NCI-H128 (cell line): ENCODE data around the gene CTSD.
"Not testable (repeated sequence)": the region's sequence is repeated elsewhere in the genome, so short reads cannot be mapped to it uniquely, and the experiment has no call there.

ENCODE experiments used
- DNase-seq: peaks from one replicate; lab custom pipeline; 2025; ENCODE audit not compliant: unreplicated experiment; lab: John Stamatoyannopoulos, UW

CTSD gene

GRCh38 chr11:1770528-1770927 is 6.8 kb upstream of the CTSD start:
- DNase-seq = no peak

DNA sequence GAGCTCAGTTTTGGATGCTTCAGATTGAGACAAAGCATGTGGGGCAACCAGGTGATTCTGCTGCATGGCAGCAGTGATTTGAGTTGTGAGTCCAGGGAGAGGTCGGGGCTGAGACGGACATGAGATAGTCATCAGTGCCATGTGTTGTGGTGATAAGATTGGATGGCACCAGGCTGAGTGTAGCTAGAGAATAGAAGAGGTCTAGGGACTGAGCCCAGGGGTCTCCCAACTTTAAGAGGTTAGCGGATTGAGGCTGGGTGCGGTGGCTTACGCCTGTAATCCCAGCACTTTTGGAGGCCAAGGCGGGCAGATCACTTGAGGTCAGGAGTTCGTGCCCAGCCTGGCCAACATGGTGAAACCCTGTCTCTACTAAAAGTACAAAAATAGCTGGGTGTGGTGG is 6.3 kb upstream of the CTSD start:
- no peak for DNase-seq

- not testable (repeated sequence) for DNase-seq
Measured at GRCh38 chr11:1769304-1769936, 5.7 kb upstream of the CTSD start.

DNA sequence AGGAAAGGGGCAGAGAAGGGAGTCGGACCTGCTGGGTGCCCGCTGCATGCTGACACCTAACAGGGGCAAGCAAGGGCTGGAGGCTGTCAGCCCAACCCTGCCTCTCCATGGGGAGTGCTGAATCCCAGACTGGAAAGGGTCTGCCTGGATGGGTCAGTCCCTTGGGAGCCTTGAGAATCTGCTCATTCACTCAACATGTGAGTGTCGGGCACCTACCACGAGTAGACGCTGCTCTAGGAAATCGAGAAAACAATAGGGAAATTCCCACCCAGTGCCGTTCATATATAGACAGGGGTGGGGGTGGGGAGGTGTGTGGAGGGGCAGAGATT is 4.4 kb upstream of the CTSD start:
- DNase-seq = no peak

DNA sequence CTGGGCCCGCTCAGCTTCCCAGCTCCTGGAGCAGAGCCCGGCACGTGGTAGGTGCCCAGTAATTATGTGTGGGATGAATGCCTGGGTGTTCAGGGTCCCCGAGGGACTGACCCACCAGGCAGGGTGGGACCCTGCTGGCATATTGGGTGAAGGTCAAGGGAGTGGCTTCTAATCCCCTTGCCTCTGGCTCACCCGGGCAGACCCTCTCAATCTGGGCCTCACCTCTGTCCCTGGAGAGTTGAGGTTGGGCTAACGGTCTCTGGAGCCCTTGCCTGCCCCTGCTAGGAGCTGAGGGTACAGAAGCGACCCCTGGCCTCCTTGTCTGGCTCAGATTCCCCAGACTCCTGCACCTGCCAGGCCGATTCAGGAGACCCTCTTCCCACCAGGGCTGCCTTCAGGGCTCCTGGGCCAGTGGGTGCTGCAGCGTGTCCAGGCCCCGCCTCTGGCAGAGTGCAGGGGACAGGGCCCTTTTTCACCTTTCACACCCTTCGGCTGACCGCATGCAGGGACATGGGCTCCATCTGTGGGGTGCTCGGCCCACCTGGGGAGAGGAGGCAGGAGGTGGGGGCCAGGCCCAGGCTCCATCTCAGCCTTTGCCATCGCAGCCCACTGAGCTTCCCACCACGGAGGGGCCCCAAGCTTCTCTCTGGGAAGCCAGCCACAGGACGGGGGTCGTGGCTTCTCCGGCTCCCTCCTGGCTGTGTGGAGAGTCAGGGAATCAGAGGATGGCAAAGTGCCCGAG is 3.8 kb upstream of the CTSD start:
- DNase-seq = no peak

GRCh38 chr11:1766719-1767398 is 3.1 kb upstream of the CTSD start:
- no peak for DNase-seq

DNA sequence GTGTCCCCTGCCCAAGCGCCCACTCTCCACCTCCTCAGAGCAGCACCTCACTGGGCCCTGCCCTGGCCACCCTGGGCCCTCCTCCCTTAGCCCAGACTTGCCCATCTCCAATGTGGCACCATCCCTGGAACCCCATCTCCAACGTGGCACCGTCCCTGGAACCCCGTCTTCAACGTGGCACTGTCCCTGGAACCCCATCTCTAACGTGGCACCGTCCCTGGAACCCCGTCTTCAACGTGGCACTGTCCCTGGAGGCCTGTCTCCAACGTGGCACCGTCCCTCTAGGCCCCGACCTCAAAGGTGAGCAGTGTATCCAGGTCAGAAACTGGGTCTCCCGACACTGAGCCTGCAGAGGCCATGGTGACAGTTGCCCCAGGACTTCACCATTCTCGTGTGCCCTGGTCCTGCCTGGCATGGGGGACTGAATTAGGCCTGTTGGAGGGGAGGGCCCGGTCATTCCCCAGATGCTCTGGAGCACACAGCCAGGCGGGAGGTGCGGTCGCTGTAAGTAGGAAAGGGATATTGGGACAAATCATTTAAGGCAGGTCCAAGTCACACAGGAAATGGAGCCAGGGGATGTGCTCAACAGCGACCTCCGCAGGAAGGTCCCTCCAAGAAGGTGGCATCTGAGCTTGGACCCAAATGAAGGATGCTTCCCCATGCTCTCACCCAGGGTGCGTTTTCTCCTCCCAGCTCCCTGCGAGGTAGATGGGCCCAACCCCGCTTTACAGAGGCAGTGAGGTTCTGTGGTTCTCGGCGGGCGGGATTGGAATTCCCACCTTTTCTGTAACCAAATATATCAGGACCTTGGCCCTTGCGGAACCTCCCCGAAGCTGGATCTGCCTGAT is 2.4 kb upstream of the CTSD start:
- DNase-seq = no peak

DNA sequence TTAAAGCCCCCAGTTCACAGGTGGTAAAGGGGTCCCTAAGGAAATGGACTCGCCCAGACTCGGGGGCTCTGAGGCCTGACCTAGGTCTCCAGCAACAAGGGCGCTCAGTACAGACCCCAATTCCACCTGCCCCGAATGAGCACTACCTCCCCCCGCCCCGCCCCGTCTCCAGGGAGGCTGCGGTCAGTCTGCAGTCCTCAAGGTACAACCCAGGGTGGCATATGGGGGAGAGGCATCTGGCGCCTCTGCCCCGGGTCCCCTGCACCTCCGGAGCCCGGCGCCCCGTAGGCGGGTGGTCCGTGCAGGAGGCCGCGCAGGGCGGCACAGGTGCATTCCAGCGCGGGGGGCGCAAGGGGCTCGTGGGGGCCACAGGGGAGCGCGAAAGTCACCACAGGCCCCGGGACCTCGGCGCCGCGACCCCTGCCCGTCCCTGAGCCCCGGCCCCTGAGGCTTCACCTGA is 361 bp downstream of the CTSD start:
- DNase-seq = no peak

DNA sequence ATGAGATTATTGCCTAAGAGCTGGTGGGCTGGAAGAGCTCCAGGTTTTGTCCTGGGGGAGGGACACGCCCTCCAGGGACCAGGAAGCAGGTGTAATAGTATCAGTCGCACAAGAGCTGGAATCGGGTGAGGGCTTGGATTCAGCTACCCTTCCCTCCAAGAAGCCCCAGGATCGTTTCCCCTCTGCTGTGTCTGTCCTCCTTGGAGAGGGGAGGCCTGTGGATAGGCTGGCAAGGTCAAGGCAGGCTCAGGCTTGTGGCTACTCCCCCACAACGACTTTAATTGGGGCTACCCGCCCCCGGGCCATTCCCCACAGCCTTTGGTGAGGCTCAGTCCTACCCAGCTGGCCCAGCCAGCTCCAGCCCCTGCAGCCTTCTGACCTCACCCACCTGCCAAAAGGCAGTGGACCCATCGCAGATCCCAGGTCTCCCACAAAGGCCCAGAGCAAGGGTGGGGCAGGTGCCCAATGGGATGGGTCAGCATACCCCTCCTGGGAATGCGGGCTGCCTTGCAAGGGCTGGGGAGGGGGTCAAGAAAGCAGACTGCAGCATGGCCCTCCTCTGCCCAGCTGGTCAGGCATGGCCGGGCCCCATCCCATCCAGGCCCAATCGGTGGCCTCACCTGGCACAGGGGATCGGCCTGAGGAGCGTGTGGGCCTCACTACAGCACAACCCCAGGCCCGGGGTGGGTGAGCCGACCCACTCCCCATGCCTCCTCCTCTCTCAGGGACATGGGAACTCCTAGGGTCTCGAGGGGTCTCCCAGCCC is 1.0 kb downstream of the CTSD start:
- no peak for DNase-seq

DNA sequence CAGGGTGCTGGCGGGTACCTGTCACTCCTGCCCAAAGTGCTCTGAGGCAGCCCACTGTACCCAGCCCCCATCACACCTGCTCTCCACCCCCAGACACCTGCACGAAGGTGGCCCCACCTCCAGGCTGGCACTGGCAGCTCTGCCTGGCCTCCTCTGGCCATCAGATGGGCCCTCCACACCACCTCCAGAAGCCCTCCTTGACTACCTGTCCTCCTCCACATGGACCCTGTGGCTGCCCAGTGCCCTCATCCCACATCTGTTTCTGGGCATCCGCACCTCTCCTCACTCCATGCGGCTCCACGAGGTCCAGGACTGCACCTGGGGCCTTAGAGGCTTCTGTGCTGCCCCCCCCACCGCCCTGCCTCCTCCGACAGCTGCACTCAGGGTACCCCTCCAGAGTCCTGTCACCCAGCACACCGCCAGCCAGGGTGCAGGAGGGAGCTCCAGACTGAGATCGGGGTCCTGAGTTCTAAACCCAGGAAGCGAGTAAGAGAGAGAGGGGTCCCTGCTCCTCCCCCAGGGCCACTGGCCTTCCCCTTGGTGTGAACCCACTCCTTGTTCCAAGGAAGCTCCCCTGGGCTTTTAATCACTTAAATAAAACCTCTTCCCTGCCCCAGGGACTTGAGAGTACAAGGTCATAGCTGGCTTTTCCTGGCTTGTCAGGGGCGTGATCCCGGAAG is 1.7 kb downstream of the CTSD start:
- DNase-seq = no peak

DNA sequence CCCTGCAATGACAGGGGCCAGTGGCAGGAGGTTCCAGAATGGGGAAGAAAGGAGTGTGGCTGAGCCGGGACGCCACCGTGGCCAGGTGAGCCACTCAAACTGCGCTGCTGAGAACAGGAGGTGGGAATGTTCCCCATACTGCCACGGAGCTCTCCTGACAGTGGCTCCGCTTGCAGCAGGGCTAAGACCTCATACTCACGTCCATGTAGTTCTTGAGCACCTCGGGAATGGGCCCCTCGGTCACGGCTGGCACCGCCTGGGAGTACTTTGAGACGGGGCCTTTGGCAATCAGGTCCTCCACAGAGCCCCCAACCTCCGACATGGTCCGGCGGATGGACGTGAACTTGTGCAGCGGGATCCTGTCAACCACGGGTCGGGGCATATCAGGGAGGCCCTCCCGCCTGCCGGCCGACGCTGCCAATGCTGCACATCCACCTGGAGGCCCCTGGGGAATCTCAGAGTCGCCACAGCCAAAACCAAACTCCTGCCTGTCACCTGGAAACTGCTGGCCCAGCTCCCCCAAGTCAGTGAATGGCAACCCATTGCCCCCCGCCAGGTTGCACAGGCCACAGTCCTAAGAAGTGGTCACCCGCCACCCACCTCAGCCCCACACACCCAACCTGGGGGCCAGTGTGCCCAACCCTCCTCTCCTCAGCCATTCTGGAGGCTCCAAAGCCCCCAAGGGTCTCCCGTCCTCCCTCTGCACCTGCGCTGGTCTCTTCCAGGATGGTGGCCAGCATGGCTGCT is 2.4 kb downstream of the CTSD start:
- no peak for DNase-seq

DNA sequence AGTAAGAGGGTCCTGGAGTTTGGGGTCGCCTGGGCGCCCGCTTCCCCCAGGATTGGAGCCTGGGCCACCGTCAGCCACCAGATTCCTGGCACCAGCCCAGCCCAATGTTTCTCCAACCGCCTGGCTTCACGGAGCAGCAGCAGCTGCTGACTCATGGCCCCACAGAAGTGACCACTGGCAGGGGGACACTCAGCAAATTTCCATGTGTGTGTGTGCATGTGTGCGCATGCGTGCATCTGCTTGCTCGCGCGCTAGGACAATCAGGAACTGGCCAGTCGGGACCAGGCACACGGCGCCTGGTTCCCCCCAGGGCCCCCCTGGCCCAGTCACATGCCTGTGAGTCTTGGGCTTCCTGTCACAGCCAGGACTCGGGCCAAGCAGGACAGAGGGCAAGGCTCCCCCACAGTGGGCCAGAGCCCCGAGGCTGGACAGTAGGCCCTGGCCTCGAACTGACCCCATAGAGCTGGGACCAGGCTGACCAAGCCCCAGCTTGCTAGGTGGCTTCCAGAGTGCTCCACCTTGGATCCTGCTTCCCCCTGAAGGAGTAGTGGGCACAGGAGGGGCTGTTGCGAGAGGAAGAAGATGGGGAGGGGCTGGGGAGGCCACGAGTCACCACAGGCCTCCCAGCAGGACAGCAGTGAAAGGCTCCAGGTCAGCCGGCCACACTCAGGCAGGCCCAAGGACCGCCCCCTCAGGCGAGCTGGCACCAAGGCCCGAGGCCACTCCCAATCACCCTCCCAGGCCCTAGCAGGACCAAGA is 3.2 kb downstream of the CTSD start:
- DNase-seq = no peak

GRCh38 chr11:1759851-1760220 is 3.9 kb downstream of the CTSD start:
- no peak for DNase-seq

- no peak for DNase-seq
Measured at GRCh38 chr11:1759151-1759850, 4.4 kb downstream of the CTSD start.

DNA sequence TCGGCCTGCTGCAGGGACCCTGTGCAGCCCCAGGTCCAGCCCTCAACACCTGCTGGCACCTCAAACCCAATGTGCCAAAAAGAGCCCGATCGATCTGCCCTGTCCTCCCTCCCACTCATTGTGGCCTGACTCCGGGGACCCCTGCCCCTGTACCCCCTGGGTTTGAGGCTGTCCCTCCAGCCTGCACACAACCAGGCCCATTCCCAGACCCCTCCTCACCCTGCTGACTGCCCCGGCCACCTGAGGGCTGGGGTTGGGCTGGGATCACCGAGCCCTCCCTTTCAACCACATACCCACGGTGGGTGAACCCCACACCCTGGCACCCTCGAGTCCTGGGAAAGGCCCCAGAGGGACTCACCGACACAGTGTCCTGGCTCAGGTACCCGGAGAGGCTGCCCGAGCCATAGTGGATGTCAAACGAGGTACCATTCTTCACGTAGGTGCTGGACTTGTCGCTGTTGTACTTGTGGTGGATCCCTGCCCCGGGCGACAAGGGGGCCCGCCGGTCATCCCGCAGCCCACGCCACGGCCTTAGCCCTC is 5.0 kb downstream of the CTSD start:
- DNase-seq = no peak

- DNase-seq = no peak
Measured at GRCh38 chr11:1757861-1758610, 5.7 kb downstream of the CTSD start.
